Mesenchymal stem cell (in vitro differentiated cells and primary cell): ENCODE results near the gene TREML1.

Experiments
- DNase-seq: peaks from one replicate; pipeline ENCODE4 v3.0.0-alpha.2; 2013
- H2AFZ ChIP-seq: one replicate; pipeline ENCODE4 v1.6.1; 2013; ENCODE audit warnings: low read depth, mild to moderate bottlenecking, control low read depth, inconsistent platforms, low read length, moderate library complexity
- H2AK5ac ChIP-seq: 2 replicates; pipeline ENCODE4 v1.6.1; 2013; ENCODE audit warnings: low read length, moderate library complexity, mild to moderate bottlenecking, inconsistent platforms; ENCODE audit not compliant: severe bottlenecking
- H2BK120ac ChIP-seq: one replicate; pipeline ENCODE4 v1.6.1; 2013; ENCODE audit warnings: low read depth, mild to moderate bottlenecking, inconsistent platforms, low read length, moderate library complexity
- H2BK12ac ChIP-seq, 2 experiments: one replicate each; pipeline ENCODE4 v1.6.1; 2013; ENCODE audit warnings: inconsistent platforms in 2 of 2, low read length in 2 of 2, mild to moderate bottlenecking in 2 of 2, moderate library complexity in 2 of 2, control low read depth in 1 of 2
- H2BK15ac ChIP-seq: one replicate; pipeline ENCODE4 v1.6.1; 2013; ENCODE audit warnings: mild to moderate bottlenecking, low read depth, inconsistent platforms; ENCODE audit not compliant: poor library complexity, severe bottlenecking
- H2BK5ac ChIP-seq: 2 replicates; pipeline ENCODE4 v1.6.1; 2013; ENCODE audit warnings: low read depth, mild to moderate bottlenecking, low read length, control low read depth, inconsistent platforms; ENCODE audit not compliant: poor library complexity, severe bottlenecking
- H3K14ac ChIP-seq, 2 experiments: one replicate each; pipeline ENCODE4 v1.6.1; 2013; ENCODE audit warnings: inconsistent platforms in 2 of 2, low read length in 2 of 2, control low read depth in 1 of 2, mild to moderate bottlenecking in 1 of 2, moderate library complexity in 1 of 2
- H3K18ac ChIP-seq, 2 experiments: one replicate each; pipeline ENCODE4 v1.6.1; 2013; ENCODE audit warnings: inconsistent platforms in 2 of 2, low read length in 2 of 2, control low read depth in 1 of 2, low read depth in 1 of 2, mild to moderate bottlenecking in 1 of 2
- H3K23ac ChIP-seq, 2 experiments: one replicate each; pipeline ENCODE4 v1.6.1; 2013; ENCODE audit warnings: inconsistent platforms in 2 of 2, low read length in 2 of 2, mild to moderate bottlenecking in 2 of 2, moderate library complexity in 2 of 2, control low read depth in 1 of 2
- H3K27ac ChIP-seq: 2 replicates; pipeline ENCODE4 v1.5.1; 2013; ENCODE audit warnings: mild to moderate bottlenecking, moderate library complexity, low read length, control low read depth, inconsistent platforms; ENCODE audit not compliant: poor library complexity, severe bottlenecking
- H3K27me3 ChIP-seq, 2 experiments: 2 replicates each; pipeline versions ENCODE4 v1.6.1 to v1.7.0; 2013; ENCODE audit warnings: low read length in 2 of 2, mild to moderate bottlenecking in 2 of 2, moderate library complexity in 2 of 2, control low read depth in 1 of 2, inconsistent platforms in 1 of 2; ENCODE audit not compliant: control insufficient read depth in 1 of 2, insufficient read depth in 1 of 2
- H3K36me3 ChIP-seq, 2 experiments: 2 replicates each; pipeline versions ENCODE4 v1.6.1 to v1.7.0; 2013; ENCODE audit warnings: low read length in 2 of 2, control low read depth in 1 of 2, inconsistent platforms in 1 of 2, low read depth in 1 of 2, mild to moderate bottlenecking in 1 of 2; ENCODE audit not compliant: insufficient read depth in 2 of 2, control insufficient read depth in 1 of 2
- H3K4ac ChIP-seq, 2 experiments: one replicate each; pipeline ENCODE4 v1.6.1; 2013; ENCODE audit warnings: inconsistent platforms in 2 of 2, low read length in 2 of 2, mild to moderate bottlenecking in 2 of 2, moderate library complexity in 2 of 2, control low read depth in 1 of 2, low read depth in 1 of 2
- H3K4me1 ChIP-seq: 2 replicates; pipeline ENCODE4 v1.6.1; 2013; ENCODE audit warnings: low read depth, low read length, control low read depth; ENCODE audit not compliant: control insufficient read depth, insufficient read depth
- H3K4me2 ChIP-seq: 2 replicates; pipeline ENCODE4 v1.6.1; 2013; ENCODE audit warnings: low read length, mild to moderate bottlenecking, inconsistent platforms; ENCODE audit not compliant: poor library complexity, severe bottlenecking
- H3K4me3 ChIP-seq, 2 experiments: 2 replicates each; pipeline versions ENCODE4 v1.5.1 to v1.7.0; 2013; ENCODE audit warnings: low read length in 2 of 2, mild to moderate bottlenecking in 2 of 2, control low read depth in 1 of 2, low read depth in 1 of 2; ENCODE audit not compliant: insufficient read depth in 1 of 2
- H3K79me1 ChIP-seq: replicated peaks from 2 replicates; pipeline ENCODE4 v1.6.1; 2013; ENCODE audit warnings: mild to moderate bottlenecking, control low read depth, low read length, inconsistent platforms; ENCODE audit not compliant: poor library complexity, severe bottlenecking
- H3K9ac ChIP-seq: 2 replicates; pipeline ENCODE4 v1.7.0; 2013; ENCODE audit warnings: mild to moderate bottlenecking, low read length, moderate library complexity
- H3K9me3 ChIP-seq: 2 replicates; pipeline ENCODE4 v1.7.0; 2013; ENCODE audit warnings: mild to moderate bottlenecking, low read length; ENCODE audit not compliant: control insufficient read depth
- H4K8ac ChIP-seq: one replicate; pipeline ENCODE4 v1.6.1; 2013; ENCODE audit warnings: inconsistent platforms, mild to moderate bottlenecking, low read length, moderate library complexity
- H4K91ac ChIP-seq: one replicate; pipeline ENCODE4 v1.6.1; 2013; ENCODE audit warnings: mild to moderate bottlenecking, low read length, inconsistent platforms
- WGBS: methylation state at CpG from one replicate; pipeline ENCODE4 v1.1.7; 2013; ENCODE audit warnings: mixed read lengths; 5-methylcytosine and 5-hydroxymethylcytosine counted together

Gene TREML1

DNA sequence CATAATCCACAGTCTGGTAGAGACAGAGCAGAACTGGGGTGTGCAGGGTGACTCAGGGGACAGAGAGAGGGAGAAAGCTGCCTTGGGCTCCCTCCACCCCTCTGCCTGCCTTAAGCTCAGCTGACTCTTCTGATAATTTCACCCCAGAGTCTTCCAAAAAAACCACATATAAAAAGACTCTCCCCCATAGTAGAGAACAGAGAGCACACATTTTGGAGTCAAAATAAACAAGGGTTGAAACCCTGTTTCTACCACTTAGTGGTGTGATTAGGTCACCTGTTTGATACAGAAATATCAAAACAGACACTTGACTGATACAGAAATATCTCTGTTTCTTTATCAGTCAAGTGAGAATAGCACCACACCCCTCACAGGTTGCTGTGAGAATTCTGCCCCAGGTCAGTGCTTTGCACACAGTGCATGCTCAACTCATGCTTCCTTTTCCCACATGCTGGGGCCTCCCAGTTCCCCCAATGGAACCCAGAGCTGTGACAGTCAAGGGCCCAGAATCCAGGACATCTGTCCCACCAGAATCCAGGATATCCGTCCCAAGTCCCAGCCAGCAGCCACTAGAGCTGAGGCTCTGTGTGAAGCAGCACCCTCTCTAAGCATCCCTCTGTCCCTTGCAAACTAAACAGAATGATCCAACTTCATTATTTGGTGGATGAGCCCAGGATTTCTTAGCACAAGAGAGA, 45.6 kb upstream of the TREML1 start:
- no peak overlapping the region for H2BK12ac ChIP-seq
- no peak overlapping the region for H2AK5ac ChIP-seq
- H2BK15ac ChIP-seq = no peak overlapping the region
- no peak overlapping the region for H3K4me3 ChIP-seq
- H2AFZ ChIP-seq = no peak overlapping the region
- H3K27ac ChIP-seq = no peak overlapping the region
- H3K4me2 ChIP-seq = no peak overlapping the region
- no peak overlapping the region for H4K91ac ChIP-seq
- 85% methylated on average over 1 of the region's 1 CpG for WGBS
- no peaks in the 10 kb centered on the region for H3K4me1 ChIP-seq
- H2BK120ac ChIP-seq = no peak overlapping the region
- no peak overlapping the region for H2BK5ac ChIP-seq
- H3K9me3 ChIP-seq = no peaks in the 10 kb centered on the region
- no peak overlapping the region for H3K9ac ChIP-seq
- H3K4ac ChIP-seq = no peak overlapping the region
- no peak overlapping the region for H4K8ac ChIP-seq
- H3K14ac ChIP-seq = no peak overlapping the region
- H3K23ac ChIP-seq = no peak overlapping the region
- DNase-seq = no peak
- no peaks in the 10 kb centered on the region for H3K79me1 ChIP-seq
- no peaks in the 10 kb centered on the region for H3K36me3 ChIP-seq
- H3K18ac ChIP-seq = no peak overlapping the region
- peaks cover 12 to 44% of the 10 kb centered on the region in 2 experiments for H3K27me3 ChIP-seq

- WGBS = 83% methylated on average over 1 of the region's 3 CpGs
- no peaks in the 10 kb centered on the region for H3K9me3 ChIP-seq
- no peak overlapping the region for H3K23ac ChIP-seq
- no peak overlapping the region for H2BK120ac ChIP-seq
- no peak overlapping the region for H2AK5ac ChIP-seq
- no peak overlapping the region for H3K27ac ChIP-seq
- peaks cover 29 to 57% of the 10 kb centered on the region in 2 experiments for H3K27me3 ChIP-seq
- DNase-seq = no peak
- no peaks in the 10 kb centered on the region for H3K36me3 ChIP-seq
- no peak overlapping the region for H2BK15ac ChIP-seq
- no peak overlapping the region for H2BK12ac ChIP-seq
- H3K9ac ChIP-seq = no peak overlapping the region
- H3K14ac ChIP-seq = no peak overlapping the region
- H4K91ac ChIP-seq = no peak overlapping the region
- no peak overlapping the region for H2AFZ ChIP-seq
- H2BK5ac ChIP-seq = no peak overlapping the region
- no peaks in the 10 kb centered on the region for H3K79me1 ChIP-seq
- H3K4me2 ChIP-seq = no peak overlapping the region
- H4K8ac ChIP-seq = no peak overlapping the region
- no peak overlapping the region for H3K4me3 ChIP-seq
- no peak overlapping the region for H3K18ac ChIP-seq
- H3K4me1 ChIP-seq = no peaks in the 10 kb centered on the region
- no peak overlapping the region for H3K4ac ChIP-seq
Measured at GRCh38 chr6:41197234-41197633, 43.1 kb upstream of the TREML1 start.

DNA sequence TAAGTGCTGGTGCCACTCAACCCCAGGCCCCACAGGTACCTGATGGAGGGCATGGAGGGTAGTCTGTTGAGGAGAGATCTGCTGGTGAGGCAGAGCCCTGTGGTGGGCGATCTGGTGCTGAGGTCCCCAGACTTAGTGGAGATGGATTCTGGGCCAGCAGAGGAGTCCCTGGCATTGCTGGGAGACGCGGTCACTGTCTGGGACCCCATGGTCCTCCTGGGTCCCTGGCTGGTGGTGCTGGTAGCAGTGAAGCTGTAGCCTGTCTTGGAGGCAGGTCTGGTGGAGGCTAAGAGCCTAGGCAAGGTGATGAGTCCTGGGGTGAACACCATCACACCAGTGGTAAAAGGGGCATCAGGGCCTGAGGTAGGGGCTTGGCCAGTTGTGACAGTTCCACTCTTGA, 40.2 kb upstream of the TREML1 start:
- no peak overlapping the region for H2AK5ac ChIP-seq
- no peak overlapping the region for H2BK15ac ChIP-seq
- H2BK120ac ChIP-seq = no peak overlapping the region
- no peak overlapping the region for H4K8ac ChIP-seq
- H4K91ac ChIP-seq = no peak overlapping the region
- H3K79me1 ChIP-seq = no peaks in the 10 kb centered on the region
- no peak overlapping the region for H2BK12ac ChIP-seq
- H3K36me3 ChIP-seq = no peaks in the 10 kb centered on the region
- H3K9me3 ChIP-seq = peaks cover 9% of the 10 kb centered on the region
- peaks cover 36 to 55% of the 10 kb centered on the region in 2 experiments for H3K27me3 ChIP-seq
- no peak overlapping the region for H3K27ac ChIP-seq
- H3K4me2 ChIP-seq = no peak overlapping the region
- no peak overlapping the region for H3K14ac ChIP-seq
- H3K4me3 ChIP-seq = no peak overlapping the region
- no peak overlapping the region for H3K18ac ChIP-seq
- DNase-seq = no peak
- no peak overlapping the region for H2AFZ ChIP-seq
- no peak overlapping the region for H3K4ac ChIP-seq
- no peak overlapping the region for H3K23ac ChIP-seq
- H2BK5ac ChIP-seq = no peak overlapping the region
- WGBS = 92% methylated on average over 3 of the region's 3 CpGs
- H3K9ac ChIP-seq = no peak overlapping the region
- H3K4me1 ChIP-seq = no peaks in the 10 kb centered on the region

DNA sequence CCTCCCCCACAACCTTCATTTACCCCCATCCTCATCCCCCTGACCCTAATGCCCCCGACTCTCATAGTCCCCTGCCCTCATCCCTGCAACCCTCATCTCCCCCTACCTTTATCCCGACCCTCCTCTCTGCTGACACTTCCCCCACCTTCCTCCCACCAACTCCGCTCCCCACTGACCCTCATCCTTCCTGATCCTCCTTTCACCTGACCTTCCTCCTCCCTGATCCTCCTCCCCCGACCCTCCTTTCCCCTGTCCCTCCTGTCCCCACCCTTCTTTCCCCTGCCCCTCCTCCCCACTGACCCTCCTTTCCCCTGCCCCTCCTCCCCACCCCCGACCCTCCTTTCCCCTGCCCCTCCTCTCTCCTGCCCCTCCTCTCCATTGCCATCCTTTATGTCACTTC, 39.7 kb upstream of the TREML1 start:
- no peak overlapping the region for H2BK15ac ChIP-seq
- DNase-seq = no peak
- H3K36me3 ChIP-seq = no peaks in the 10 kb centered on the region
- H2AK5ac ChIP-seq = no peak overlapping the region
- H3K18ac ChIP-seq = no peak overlapping the region
- no peak overlapping the region for H2BK12ac ChIP-seq
- no peak overlapping the region for H4K8ac ChIP-seq
- peaks cover 36 to 52% of the 10 kb centered on the region in 2 experiments for H3K27me3 ChIP-seq
- H2AFZ ChIP-seq = no peak overlapping the region
- no peak overlapping the region for H2BK120ac ChIP-seq
- no peak overlapping the region for H3K4me2 ChIP-seq
- H3K23ac ChIP-seq = no peak overlapping the region
- no peaks in the 10 kb centered on the region for H3K4me1 ChIP-seq
- no peak overlapping the region for H3K4ac ChIP-seq
- H3K79me1 ChIP-seq = no peaks in the 10 kb centered on the region
- H2BK5ac ChIP-seq = no peak overlapping the region
- no peak overlapping the region for H3K14ac ChIP-seq
- WGBS = 58% methylated on average over 4 of the region's 5 CpGs
- H3K9me3 ChIP-seq = peaks cover 12% of the 10 kb centered on the region
- H3K27ac ChIP-seq = no peak overlapping the region
- H3K4me3 ChIP-seq = no peak overlapping the region
- no peak overlapping the region for H4K91ac ChIP-seq
- no peak overlapping the region for H3K9ac ChIP-seq
